ENCODE results near the gene GYPC. TPM values are rescaled to one million over a fixed set of nuclear protein-coding genes. Genes with fewer than 3 reads are reported as not detected.
"Not testable (repeated sequence)": the region's sequence is repeated elsewhere in the genome, so short reads cannot be mapped to it uniquely, and the experiment has no call there.

The GYPC gene
- total RNA-seq, 1 donor from 2014 or later, result 175 TPM

GRCh38 chr2:126698376-126698775 is 42.4 kb downstream of the GYPC start:
- DNase-seq (ENCODE audit: low spot score), result no peak

GRCh38 chr2:126699018-126699417 is 43.1 kb downstream of the GYPC start:
- no peak for DNase-seq (ENCODE audit: low spot score)

- DNase-seq (ENCODE audit: low spot score), result no peak
These were observed 44.0 kb downstream of the GYPC start for GRCh38 chr2:126699716-126700581.

- DNase-seq (ENCODE audit: low spot score), result no peak
These were observed 44.7 kb downstream of the GYPC start for GRCh38 chr2:126700677-126701076.

GRCh38 chr2:126703311-126703710 is 47.4 kb downstream of the GYPC start:
- DNase-seq (ENCODE audit: low spot score), result no peak

GRCh38 chr2:126704434-126705160 is 48.6 kb downstream of the GYPC start:
- no peak for DNase-seq (ENCODE audit: low spot score)

GRCh38 chr2:126707191-126707590 is 51.2 kb downstream of the GYPC start:
- DNase-seq (ENCODE audit: low spot score), result no peak

- no peak for DNase-seq (ENCODE audit: low spot score)
These were observed 52.0 kb downstream of the GYPC start for GRCh38 chr2:126707941-126708340.

- no peak for DNase-seq (ENCODE audit: low spot score)
These were observed 58.4 kb downstream of the GYPC start for GRCh38 chr2:126714191-126714965.

GRCh38 chr2:126715111-126715510 is 59.2 kb downstream of the GYPC start:
- DNase-seq (ENCODE audit: low spot score), result no peak

GRCh38 chr2:126715576-126716406 is 59.8 kb downstream of the GYPC start:
- DNase-seq (ENCODE audit: low spot score), result no peak

GRCh38 chr2:126717277-126717676 is 61.3 kb downstream of the GYPC start:
- DNase-seq (ENCODE audit: low spot score), result not testable (repeated sequence)

- no peak for DNase-seq (ENCODE audit: low spot score)
These were observed 62.0 kb downstream of the GYPC start for GRCh38 chr2:126717928-126718327.

- DNase-seq (ENCODE audit: low spot score), result no peak
These were observed 63.4 kb downstream of the GYPC start for GRCh38 chr2:126719191-126719832.

GRCh38 chr2:126719833-126720351 is 63.9 kb downstream of the GYPC start:
- no peak for DNase-seq (ENCODE audit: low spot score)

- no peak for DNase-seq (ENCODE audit: low spot score)
These were observed 64.7 kb downstream of the GYPC start for GRCh38 chr2:126720638-126721037.

- no peak for DNase-seq (ENCODE audit: low spot score)
These were observed 66.1 kb downstream of the GYPC start for GRCh38 chr2:126722081-126722480.

GRCh38 chr2:126722546-126722945 is 66.6 kb downstream of the GYPC start:
- no peak for DNase-seq (ENCODE audit: low spot score)

- DNase-seq (ENCODE audit: low spot score), result no peak
These were observed 67.4 kb downstream of the GYPC start for GRCh38 chr2:126723281-126723815.

GRCh38 chr2:126725580-126725979 is 69.6 kb downstream of the GYPC start:
- DNase-seq (ENCODE audit: low spot score), result no peak

Data from mesenteric fat pad (tissue), 1 donor.